GM23338 (cell line): Measurements from ENCODE around the gene SON.

ENCODE experiments used
- CTCF ChIP-seq, 2 experiments: fragments of 200-600 bp in 1 of 2; sonication (generic) in 1 of 2; conservative IDR thresholded peaks; 2 replicates each; pipeline versions ENCODE4 v1.5.1 to v1.6.1; 2016 to 2017; ENCODE audit warnings: antibody characterized with exemption in 2 of 2, low read depth in 2 of 2, mild to moderate bottlenecking in 2 of 2, moderate library complexity in 1 of 2
- EZH2 ChIP-seq: fragments of 200-600 bp; sonication (generic); IDR thresholded peaks from one replicate; pipeline ENCODE4 v1.8.0; 2017; ENCODE audit warnings: antibody characterized with exemption, mild to moderate bottlenecking, low read depth; ENCODE audit not compliant: unreplicated experiment
- EZH2phosphoT487 ChIP-seq: fragments of 200-600 bp; sonication (generic); IDR thresholded peaks from one replicate; pipeline ENCODE4 v1.8.1; 2018; ENCODE audit warnings: antibody characterized with exemption; ENCODE audit not compliant: unreplicated experiment
- NANOG ChIP-seq: IDR thresholded peaks from 2 replicates; pipeline ENCODE4 v1.6.1; 2016; ENCODE audit warnings: antibody characterized with exemption, borderline replicate concordance
- POLR2AphosphoS5 ChIP-seq: IDR thresholded peaks from 2 replicates; pipeline ENCODE4 v1.6.1; 2016; ENCODE audit warnings: antibody characterized with exemption, low read depth
- STAT1 ChIP-seq: IDR thresholded peaks from one replicate; pipeline ENCODE4 v1.6.1; 2016; ENCODE audit warnings: antibody characterized with exemption; ENCODE audit not compliant: unreplicated experiment
- ZNF331 ChIP-seq: fragments of 250-450 bp; sonication (Bioruptor Pico); IDR thresholded peaks from 2 replicates; pipeline ENCODE4 v1.5.0; 2020; ENCODE audit warnings: low read depth, mild to moderate bottlenecking, moderate library complexity

- TF ChIP-seq NANOG = no peak
- TF ChIP-seq POLR2AphosphoS5 = no peak
- no peak for TF ChIP-seq CTCF (conservative IDR thresholded peaks at IDR 0.05; ENCODE audit: low read depth in 2 of 2)
- no peak for TF ChIP-seq EZH2
- no peak for TF ChIP-seq EZH2phosphoT487
- no peak for TF ChIP-seq ZNF331 (CRISPR knock-in tag)
- no peak for TF ChIP-seq STAT1
Measured at GRCh38 chr21:33578959-33579542, 36.2 kb downstream of the SON start.
